HG02884 (cell line): ENCODE results near the gene CAB39L.
A peak's percentile ranks its signal among the peaks of the same experiment; 100 is the strongest.

Experiments
- ATAC-seq: cut with Tn5 transposase; IDR thresholded peaks from one replicate; pipeline ENCODE4 v1.9.1; 2021; ENCODE audit warnings: mild to moderate bottlenecking, moderate library complexity; ENCODE audit not compliant: unreplicated experiment

CAB39L gene

GRCh38 chr13:49315036-49315565, 128.8 kb downstream of the CAB39L start:
- ATAC-seq, result no peak

GRCh38 chr13:49314344-49314882, 129.5 kb downstream of the CAB39L start:
- no peak for ATAC-seq

GRCh38 chr13:49311816-49312215, 132.0 kb downstream of the CAB39L start:
- no peak for ATAC-seq

- ATAC-seq, result no peak
Measured at GRCh38 chr13:49310251-49310650, 133.6 kb downstream of the CAB39L start.

GRCh38 chr13:49308921-49309408, 134.9 kb downstream of the CAB39L start:
- ATAC-seq, result no peak

- no peak for ATAC-seq
Measured at GRCh38 chr13:49308097-49308875, 135.6 kb downstream of the CAB39L start.

- ATAC-seq, result no peak
Measured at GRCh38 chr13:49307365-49307764, 136.5 kb downstream of the CAB39L start.

GRCh38 chr13:49305792-49306425, 138.0 kb downstream of the CAB39L start:
- ATAC-seq, result no peak

- ATAC-seq, result no peak
Measured at GRCh38 chr13:49304763-49305700, 138.8 kb downstream of the CAB39L start.

- no peak for ATAC-seq
Measured at GRCh38 chr13:49304356-49304755, 139.5 kb downstream of the CAB39L start.

GRCh38 chr13:49303533-49304252, 140.2 kb downstream of the CAB39L start:
- ATAC-seq, result no peak

GRCh38 chr13:49302817-49303216, 141.0 kb downstream of the CAB39L start:
- ATAC-seq, result no peak

GRCh38 chr13:49302222-49302621, 141.6 kb downstream of the CAB39L start:
- ATAC-seq, result no peak

GRCh38 chr13:49300739-49301589, 142.9 kb downstream of the CAB39L start:
- ATAC-seq, result peak; percentile 82

- ATAC-seq, result no peak
Measured at GRCh38 chr13:49300276-49300675, 143.6 kb downstream of the CAB39L start.

- ATAC-seq, result no peak
Measured at GRCh38 chr13:49298903-49299605, 144.8 kb downstream of the CAB39L start.

GRCh38 chr13:49298416-49298815, 145.4 kb downstream of the CAB39L start:
- no peak for ATAC-seq

- ATAC-seq, result no peak
Measured at GRCh38 chr13:49297338-49297737, 146.5 kb downstream of the CAB39L start.
